ENCODE measurements around the gene RGS7. TPM values are rescaled to one million over a fixed set of nuclear protein-coding genes. Genes with fewer than 3 reads are reported as not detected.

The RGS7 gene
- polyA plus RNA-seq, 2 of the 4 experiments (the other 2 are of a cell fraction), result 0.08 TPM; not detected in 1

DNA sequence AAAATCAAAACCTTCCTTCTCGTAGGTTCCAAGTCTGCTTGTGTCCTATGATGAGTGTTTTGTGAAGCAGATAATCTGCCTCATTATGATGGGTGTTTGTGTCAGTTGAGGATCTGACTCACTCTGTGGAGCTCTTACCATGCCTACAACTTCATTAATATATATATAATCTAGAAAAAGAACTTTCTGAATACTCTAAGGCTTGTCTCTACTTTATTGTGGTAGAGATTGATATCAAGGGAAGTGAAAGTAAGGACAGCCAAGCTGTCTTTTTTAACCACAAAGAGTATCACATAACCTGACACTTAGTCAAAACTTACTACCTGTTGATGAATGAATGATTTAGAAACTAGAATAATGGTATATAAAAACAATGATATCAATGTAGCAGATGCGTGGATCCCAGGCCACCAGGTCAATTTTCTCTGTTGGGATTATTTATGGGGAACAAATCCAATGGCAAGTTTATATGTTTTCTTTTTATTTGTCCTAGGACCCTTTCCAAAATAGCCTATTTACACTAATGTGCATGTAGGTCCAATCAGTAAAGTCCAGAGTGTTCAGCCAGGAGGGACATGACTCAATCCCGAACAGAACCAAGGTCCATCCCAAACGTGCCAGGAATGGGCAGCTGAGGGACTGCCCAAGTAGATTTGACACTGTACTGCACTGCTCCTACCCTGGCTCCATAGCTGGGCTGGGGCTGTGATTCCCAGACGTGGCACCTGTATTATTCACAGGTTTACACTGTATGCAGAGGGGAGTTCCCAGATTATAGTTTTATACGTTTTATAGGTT, 562.8 kb downstream of the RGS7 start:
- Histone ChIP-seq H3K4me1 (peaks cover 15% of the 10 kb centered on the region), H3K27ac (no peak overlapping the region), H3K4me3 (no peak overlapping the region), H3K4me2 (no peak overlapping the region), H3K9me3 (no peaks in the 10 kb centered on the region)
- WGBS (ENCODE audit: missing lambda C conversion rate), result 68% methylated on average over 5 of the region's 6 CpGs
- no peak for DNase-seq (ENCODE audit: low read depth in 1 of 2, low spot score in 1 of 2)
- POLR2A ChIA-PET, result no interaction called here
- no peak for ATAC-seq
- no peak for FAIRE-seq
- TF ChIP-seq TFCP2L1 (CRISPR knock-in tag; IDR thresholded peaks at IDR 0.05), result no peak
- TF ChIP-seq MAZ (IDR thresholded peaks at IDR 0.05; ENCODE audit: borderline replicate concordance, low read depth, low read length), result no peak
- CTCF ChIA-PET, result interaction anchor here (0.9 kb wide), 2 partner anchors 22 to 61 kb away, joined by 3 read pairs; no protein-coding TSS in a partner anchor

DNA sequence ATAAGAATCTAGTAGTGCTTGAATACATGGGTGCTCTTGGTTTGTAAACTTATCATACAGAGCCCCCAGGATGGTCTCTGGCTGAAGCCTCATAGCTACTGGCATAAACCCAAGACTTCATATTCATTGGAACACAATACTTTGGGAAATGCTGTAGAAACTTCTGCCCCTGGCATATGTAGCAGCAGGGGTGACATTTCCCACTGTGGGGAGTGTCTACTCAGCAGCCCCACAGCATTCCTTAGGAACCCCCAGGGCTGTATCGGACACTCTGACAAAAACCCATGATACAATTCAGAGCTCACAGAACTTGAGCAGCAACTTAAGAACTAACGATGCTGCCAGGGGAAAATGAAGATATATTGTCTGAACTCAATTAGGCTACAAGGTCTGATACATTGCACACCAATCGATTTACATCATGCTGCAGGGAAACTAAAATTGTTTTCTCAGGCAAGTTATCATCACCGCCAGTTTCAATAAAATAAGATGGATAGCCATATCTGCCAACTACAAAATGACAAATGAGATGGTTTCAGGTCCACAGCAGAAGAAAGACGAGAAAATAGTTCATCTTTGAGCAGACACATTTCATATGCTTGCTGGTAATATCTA, 564.0 kb downstream of the RGS7 start:
- no peak overlapping the region for H3K4me2 ChIP-seq
- H3K9me3 ChIP-seq, result no peaks in the 10 kb centered on the region
- H3K4me1 ChIP-seq, result peaks cover 15% of the 10 kb centered on the region
- ChIA-PET POLR2A (no interaction called here), CTCF (no interaction called here)
- no peak overlapping the region for H3K4me3 ChIP-seq
- FAIRE-seq (no peak), DNase-seq (ENCODE audit: low read depth in 1 of 2, low spot score in 1 of 2) (no peak), ATAC-seq (no peak)
- no peak for TF ChIP-seq FOSB (CRISPR knock-in tag; IDR thresholded peaks at IDR 0.05)
- TF ChIP-seq RARB (CRISPR knock-in tag; IDR thresholded peaks at IDR 0.05), result no peak
- TF ChIP-seq SREBF2 (IDR thresholded peaks at IDR 0.05), result no peak
- TF ChIP-seq FOSL2 (IDR thresholded peaks at IDR 0.05), result no peak
- no peak for TF ChIP-seq FOSL2 (CRISPR knock-in tag; IDR thresholded peaks at IDR 0.05)
- TF ChIP-seq PHF8 (IDR thresholded peaks at IDR 0.05; ENCODE audit: borderline replicate concordance, low read depth), result no peak
- no peak for TF ChIP-seq NPAS2 (CRISPR knock-in tag; IDR thresholded peaks at IDR 0.05; ENCODE audit: borderline replicate concordance)
- no peak for TF ChIP-seq POLR2A (IDR thresholded peaks at IDR 0.05; ENCODE audit: low read length)
- TF ChIP-seq, protein P1, sequence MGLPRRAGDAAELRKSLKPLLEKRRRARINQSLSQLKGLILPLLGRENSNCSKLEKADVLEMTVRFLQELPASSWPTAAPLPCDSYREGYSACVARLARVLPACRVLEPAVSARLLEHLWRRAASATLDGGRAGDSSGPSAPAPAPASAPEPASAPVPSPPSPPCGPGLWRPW (IDR thresholded peaks at IDR 0.05), result no peak
- TF ChIP-seq, protein P2, sequence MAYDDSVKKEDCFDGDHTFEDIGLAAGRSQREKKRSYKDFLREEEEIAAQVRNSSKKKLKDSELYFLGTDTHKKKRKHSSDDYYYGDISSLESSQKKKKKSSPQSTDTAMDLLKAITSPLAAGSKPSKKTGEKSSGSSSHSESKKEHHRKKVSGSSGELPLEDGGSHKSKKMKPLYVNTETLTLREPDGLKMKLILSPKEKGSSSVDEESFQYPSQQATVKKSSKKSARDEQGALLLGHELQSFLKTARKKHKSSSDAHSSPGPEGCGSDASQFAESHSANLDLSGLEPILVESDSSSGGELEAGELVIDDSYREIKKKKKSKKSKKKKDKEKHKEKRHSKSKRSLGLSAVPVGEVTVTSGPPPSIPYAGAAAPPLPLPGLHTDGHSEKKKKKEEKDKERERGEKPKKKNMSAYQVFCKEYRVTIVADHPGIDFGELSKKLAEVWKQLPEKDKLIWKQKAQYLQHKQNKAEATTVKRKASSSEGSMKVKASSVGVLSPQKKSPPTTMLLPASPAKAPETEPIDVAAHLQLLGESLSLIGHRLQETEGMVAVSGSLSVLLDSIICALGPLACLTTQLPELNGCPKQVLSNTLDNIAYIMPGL (CRISPR knock-in tag; IDR thresholded peaks at IDR 0.05; ENCODE audit: borderline replicate concordance), result no peak
- TF ChIP-seq CEBPB (IDR thresholded peaks at IDR 0.05), result no peak
- TF ChIP-seq EHMT2 (IDR thresholded peaks at IDR 0.05; ENCODE audit: low read depth), result no peak
- TF ChIP-seq GATA3 (IDR thresholded peaks at IDR 0.05; ENCODE audit: borderline replicate concordance), result no peak
- TF ChIP-seq, protein P3, sequence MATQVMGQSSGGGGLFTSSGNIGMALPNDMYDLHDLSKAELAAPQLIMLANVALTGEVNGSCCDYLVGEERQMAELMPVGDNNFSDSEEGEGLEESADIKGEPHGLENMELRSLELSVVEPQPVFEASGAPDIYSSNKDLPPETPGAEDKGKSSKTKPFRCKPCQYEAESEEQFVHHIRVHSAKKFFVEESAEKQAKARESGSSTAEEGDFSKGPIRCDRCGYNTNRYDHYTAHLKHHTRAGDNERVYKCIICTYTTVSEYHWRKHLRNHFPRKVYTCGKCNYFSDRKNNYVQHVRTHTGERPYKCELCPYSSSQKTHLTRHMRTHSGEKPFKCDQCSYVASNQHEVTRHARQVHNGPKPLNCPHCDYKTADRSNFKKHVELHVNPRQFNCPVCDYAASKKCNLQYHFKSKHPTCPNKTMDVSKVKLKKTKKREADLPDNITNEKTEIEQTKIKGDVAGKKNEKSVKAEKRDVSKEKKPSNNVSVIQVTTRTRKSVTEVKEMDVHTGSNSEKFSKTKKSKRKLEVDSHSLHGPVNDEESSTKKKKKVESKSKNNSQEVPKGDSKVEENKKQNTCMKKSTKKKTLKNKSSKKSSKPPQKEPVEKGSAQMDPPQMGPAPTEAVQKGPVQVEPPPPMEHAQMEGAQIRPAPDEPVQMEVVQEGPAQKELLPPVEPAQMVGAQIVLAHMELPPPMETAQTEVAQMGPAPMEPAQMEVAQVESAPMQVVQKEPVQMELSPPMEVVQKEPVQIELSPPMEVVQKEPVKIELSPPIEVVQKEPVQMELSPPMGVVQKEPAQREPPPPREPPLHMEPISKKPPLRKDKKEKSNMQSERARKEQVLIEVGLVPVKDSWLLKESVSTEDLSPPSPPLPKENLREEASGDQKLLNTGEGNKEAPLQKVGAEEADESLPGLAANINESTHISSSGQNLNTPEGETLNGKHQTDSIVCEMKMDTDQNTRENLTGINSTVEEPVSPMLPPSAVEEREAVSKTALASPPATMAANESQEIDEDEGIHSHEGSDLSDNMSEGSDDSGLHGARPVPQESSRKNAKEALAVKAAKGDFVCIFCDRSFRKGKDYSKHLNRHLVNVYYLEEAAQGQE (IDR thresholded peaks at IDR 0.05), result no peak
- TF ChIP-seq RFX5 (IDR thresholded peaks at IDR 0.05), result no peak
- TF ChIP-seq HOXB5 (CRISPR knock-in tag; IDR thresholded peaks at IDR 0.05), result no peak
- H3K27ac ChIP-seq, result no peak overlapping the region
- WGBS (ENCODE audit: missing lambda C conversion rate), result 75% methylated on average over 5 of the region's 5 CpGs
